Activated CD8-positive, alpha-beta memory T cell treated with anti-CD3 and anti-CD28 coated beads, Interleukin-2, amount 50 U/mL, for 24 hours (primary cell): ENCODE data around the gene MEGF6.

Experiments
- DNase-seq: peaks from one replicate; pipeline ENCODE4 v3.0.0-alpha.2; 2020; ENCODE audit errors: extremely low read depth

Gene MEGF6

DNA sequence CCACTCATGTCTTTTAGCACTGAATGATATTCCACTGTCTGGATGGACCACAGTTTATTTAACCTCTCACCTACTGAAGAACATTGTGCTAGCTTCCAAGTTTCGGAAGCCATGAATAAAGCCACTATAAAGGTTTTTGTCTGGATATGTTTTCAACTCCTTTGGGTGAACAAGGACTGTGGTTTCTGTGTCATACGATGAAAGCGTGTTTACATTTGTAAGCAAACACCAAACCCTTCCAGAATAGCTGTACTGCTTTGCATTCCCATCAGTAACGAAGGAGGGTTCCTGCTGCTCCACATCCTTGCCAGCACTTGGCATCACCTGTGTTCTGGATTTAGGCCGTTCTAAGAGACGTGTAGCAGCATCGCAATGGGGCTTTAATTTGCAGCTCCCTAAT is 167.5 kb downstream of the MEGF6 start:
- no peak for DNase-seq

DNA sequence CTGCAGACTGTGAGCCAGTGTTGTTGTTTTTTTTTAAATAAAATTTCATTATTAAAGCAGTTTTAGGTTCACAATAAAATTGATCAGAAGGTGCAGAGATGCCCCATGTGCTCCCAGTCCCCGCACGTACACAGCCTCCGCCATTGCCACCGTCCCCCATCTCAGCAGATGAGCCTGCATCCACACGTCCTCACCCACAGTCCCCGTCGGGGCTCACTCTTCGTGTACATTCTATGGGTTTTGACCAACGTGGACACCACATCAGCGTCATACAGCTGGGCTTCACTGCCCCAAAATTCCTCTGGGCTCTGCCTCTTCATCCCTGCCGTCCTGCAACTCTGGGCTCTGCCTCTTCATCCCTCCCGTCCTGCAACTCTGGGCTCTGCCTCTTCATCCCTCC is 168.4 kb downstream of the MEGF6 start:
- DNase-seq, result no peak

DNA sequence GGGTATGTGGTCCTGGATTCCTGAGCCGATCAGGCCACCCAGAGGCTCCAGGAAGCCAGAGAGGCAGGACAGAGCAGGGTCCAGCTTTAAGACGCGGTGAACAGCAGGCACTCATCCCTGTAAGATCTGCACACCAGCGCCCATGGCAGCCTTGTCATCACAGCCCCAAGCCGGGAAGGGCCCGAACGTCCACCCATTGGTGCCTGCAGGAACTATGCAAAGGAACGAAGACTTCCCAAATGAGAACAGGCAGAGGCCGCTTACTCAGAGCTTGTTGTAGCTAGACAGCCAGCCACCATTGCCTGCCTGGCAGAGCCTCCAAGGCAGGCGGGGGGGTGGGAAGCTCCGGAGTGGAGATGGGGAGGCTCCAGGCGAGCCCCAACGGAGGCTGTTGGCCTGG is 169.0 kb downstream of the MEGF6 start:
- no peak for DNase-seq

DNA sequence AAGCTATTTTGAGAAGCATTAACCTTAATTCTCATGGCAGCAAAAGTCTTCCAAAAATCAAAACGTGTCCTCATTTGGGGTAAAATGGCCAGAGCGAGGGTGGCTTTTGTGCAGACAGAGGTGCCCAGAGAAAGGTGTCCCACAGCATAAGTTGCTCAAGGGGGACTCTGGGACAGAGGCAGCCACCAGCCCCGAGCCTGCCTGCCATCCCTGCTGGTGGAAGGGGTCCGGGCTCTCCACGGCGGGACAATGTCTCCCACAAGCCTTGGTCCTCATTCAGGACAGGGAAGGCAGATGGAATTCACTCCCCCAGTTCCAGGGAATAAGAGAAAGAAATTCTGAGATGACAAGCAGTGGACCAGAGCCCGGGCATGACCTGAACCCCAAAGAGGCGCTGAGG is 169.4 kb downstream of the MEGF6 start:
- DNase-seq, result no peak

DNA sequence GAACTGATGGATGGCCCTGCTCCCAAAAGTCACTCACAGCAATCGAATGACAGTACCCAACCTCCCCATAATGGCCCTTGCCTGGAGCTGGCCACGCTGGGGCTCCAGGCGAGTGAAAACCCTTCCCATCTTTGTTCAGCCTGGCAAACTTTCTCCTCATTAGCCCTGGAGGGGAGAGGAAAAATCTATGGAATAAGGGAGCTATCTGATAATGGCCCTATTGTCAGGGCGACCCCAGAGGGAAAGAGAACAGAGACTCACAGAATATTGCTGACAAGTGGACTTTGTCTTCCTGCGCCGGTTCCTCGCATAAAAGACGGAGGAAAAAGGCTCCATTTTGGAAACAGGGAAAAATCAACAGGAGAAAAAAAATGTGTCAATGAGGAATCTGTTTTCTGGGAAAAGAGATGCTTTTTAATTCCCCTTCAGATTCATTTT is 169.9 kb downstream of the MEGF6 start:
- DNase-seq, result no peak

DNA sequence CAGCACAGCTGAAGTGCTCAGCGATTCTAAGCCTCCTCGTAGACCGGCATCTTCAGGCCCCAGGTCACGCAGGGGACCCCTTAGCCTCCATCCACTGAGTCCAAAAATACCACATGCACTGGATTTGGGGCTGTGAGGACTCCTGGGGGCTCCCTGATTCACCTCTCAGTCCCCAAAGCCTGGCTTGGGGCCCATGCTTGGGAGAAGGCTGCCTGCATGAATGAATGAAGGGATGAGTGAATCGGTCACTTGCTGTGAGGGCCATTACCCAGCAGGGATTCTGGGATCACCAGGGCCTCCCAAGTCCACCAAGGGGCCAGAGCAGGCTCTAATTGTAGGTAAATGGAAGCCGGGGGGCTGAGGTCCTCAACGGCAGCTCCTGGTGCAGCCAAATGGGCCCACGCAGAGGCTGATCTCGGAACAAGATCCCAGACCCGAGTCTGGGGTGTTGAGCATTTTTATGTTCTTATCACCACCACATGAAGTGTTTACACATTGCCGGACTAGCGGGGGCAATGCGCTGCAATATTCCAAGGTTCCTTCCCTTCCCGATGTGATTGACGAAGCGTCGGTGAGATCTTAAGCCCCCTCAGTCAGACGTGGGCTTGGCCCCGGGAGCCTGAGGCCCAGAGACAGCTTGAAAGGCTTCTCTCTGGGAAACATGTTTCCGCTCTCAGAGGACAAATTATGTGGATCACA is 170.4 kb downstream of the MEGF6 start:
- no peak for DNase-seq

DNA sequence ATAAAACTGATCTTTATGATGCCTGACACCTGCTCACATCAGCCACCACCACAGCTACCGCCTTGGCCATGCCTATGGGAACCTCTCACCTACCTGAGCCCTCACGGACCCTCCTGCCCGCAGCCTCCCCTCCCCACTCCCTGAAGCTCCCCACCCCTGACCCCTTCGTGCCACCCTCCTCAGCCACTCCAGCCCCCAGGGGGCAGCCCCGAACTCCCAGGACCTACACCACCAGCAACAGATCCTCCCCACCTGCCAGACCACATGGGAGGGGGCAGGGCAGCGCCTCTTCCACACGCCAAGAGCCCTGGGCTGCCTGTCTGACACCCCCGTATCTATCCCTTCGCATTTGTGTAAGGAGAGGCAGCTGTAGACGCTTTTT is 171.0 kb downstream of the MEGF6 start:
- no peak for DNase-seq
